Endothelial cell (in vitro differentiated cells): Measurements from ENCODE around the gene POLA2. TPM values are rescaled to one million over a fixed set of nuclear protein-coding genes. Genes with fewer than 3 reads are reported as not detected.

Experiments used
- DNase-seq: peaks from one replicate; pipeline ENCODE4 v3.0.0; 2021; ENCODE audit warnings: low spot score
- H3K27ac Mint-ChIP-seq: one replicate; pipeline ENCODE4 v1.8.0; 2021; ENCODE audit warnings: mixed read lengths, inconsistent platforms; ENCODE audit not compliant: unreplicated experiment
- H3K27me3 Mint-ChIP-seq: one replicate; pipeline ENCODE4 v1.8.0; 2021; ENCODE audit warnings: mild to moderate bottlenecking, moderate library complexity, mixed read lengths, inconsistent platforms; ENCODE audit not compliant: unreplicated experiment
- H3K36me3 Mint-ChIP-seq: one replicate; pipeline ENCODE4 v1.8.0; 2021; ENCODE audit warnings: mild to moderate bottlenecking, low read depth, mixed read lengths, inconsistent platforms; ENCODE audit not compliant: unreplicated experiment
- H3K4me1 Mint-ChIP-seq: one replicate; pipeline ENCODE4 v1.8.0; 2021; ENCODE audit warnings: mild to moderate bottlenecking, mixed read lengths, inconsistent platforms; ENCODE audit not compliant: unreplicated experiment
- H3K4me3 Mint-ChIP-seq: one replicate; pipeline ENCODE4 v1.8.0; 2021; ENCODE audit warnings: mild to moderate bottlenecking, mixed read lengths, inconsistent platforms; ENCODE audit not compliant: unreplicated experiment
- H3K9me3 Mint-ChIP-seq: one replicate; pipeline ENCODE4 v1.8.0; 2021; ENCODE audit warnings: mixed read lengths, inconsistent platforms; ENCODE audit not compliant: unreplicated experiment
- total RNA-seq: library from RNA; stranded (reverse); fragmentation: NEBNext Ultra II Directional; extraction: Animal tissue kit (Norgen Biotek cat#: 25700); gene quantifications from one replicate; pipeline ENCODE4 v1.2.1, GENCODE V29; 2021; ENCODE audit not compliant: unreplicated experiment
- TF ChIP-seq, protein P1 (sequence below): fragments of 200-600 bp; sonication (generic); IDR thresholded peaks from one replicate; pipeline ENCODE4 v1.5.0; 2021; ENCODE audit warnings: antibody characterized with exemption; ENCODE audit not compliant: unreplicated experiment

The POLA2 gene
- total RNA-seq, 1 donor from 2014 or later: 17.9 TPM

- Mint-ChIP-seq H3K4me3 (no peak overlapping the region), H3K4me1 (peaks cover 10% of the 10 kb centered on the region), H3K27me3 (peaks cover 12% of the 10 kb centered on the region)
Observed at GRCh38 chr11:65310215-65310614, 48.5 kb downstream of the POLA2 start.

GRCh38 chr11:65310736-65311135 is 49.0 kb downstream of the POLA2 start:
- Mint-ChIP-seq H3K9me3 (no peaks in the 10 kb centered on the region), H3K27ac (no peak overlapping the region), H3K27me3 (peaks cover 12% of the 10 kb centered on the region), H3K4me3 (no peak overlapping the region), H3K4me1 (peaks cover 10% of the 10 kb centered on the region), H3K36me3 (peaks cover 5% of the 10 kb centered on the region)
- DNase-seq: no peak
- TF ChIP-seq, protein P1, sequence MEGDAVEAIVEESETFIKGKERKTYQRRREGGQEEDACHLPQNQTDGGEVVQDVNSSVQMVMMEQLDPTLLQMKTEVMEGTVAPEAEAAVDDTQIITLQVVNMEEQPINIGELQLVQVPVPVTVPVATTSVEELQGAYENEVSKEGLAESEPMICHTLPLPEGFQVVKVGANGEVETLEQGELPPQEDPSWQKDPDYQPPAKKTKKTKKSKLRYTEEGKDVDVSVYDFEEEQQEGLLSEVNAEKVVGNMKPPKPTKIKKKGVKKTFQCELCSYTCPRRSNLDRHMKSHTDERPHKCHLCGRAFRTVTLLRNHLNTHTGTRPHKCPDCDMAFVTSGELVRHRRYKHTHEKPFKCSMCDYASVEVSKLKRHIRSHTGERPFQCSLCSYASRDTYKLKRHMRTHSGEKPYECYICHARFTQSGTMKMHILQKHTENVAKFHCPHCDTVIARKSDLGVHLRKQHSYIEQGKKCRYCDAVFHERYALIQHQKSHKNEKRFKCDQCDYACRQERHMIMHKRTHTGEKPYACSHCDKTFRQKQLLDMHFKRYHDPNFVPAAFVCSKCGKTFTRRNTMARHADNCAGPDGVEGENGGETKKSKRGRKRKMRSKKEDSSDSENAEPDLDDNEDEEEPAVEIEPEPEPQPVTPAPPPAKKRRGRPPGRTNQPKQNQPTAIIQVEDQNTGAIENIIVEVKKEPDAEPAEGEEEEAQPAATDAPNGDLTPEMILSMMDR: no peak

More at GRCh38 chr11:65310215-65310614, 48.5 kb downstream of the POLA2 start:
- Mint-ChIP-seq H3K27ac (no peak overlapping the region), H3K9me3 (no peaks in the 10 kb centered on the region), H3K36me3 (peaks cover 5% of the 10 kb centered on the region)
- TF ChIP-seq, protein P1: no peak
- DNase-seq: no peak

- H3K27me3 Mint-ChIP-seq: peaks cover 17% of the 10 kb centered on the region
- no peaks in the 10 kb centered on the region for H3K9me3 Mint-ChIP-seq
- no peak overlapping the region for H3K27ac Mint-ChIP-seq
- no peak overlapping the region for H3K4me3 Mint-ChIP-seq
- no peak for DNase-seq
- H3K36me3 Mint-ChIP-seq: peaks cover 5% of the 10 kb centered on the region
- peaks cover 15% of the 10 kb centered on the region for H3K4me1 Mint-ChIP-seq
- TF ChIP-seq, protein P1: no peak
Observed at GRCh38 chr11:65311170-65311678, 49.5 kb downstream of the POLA2 start.

DNA sequence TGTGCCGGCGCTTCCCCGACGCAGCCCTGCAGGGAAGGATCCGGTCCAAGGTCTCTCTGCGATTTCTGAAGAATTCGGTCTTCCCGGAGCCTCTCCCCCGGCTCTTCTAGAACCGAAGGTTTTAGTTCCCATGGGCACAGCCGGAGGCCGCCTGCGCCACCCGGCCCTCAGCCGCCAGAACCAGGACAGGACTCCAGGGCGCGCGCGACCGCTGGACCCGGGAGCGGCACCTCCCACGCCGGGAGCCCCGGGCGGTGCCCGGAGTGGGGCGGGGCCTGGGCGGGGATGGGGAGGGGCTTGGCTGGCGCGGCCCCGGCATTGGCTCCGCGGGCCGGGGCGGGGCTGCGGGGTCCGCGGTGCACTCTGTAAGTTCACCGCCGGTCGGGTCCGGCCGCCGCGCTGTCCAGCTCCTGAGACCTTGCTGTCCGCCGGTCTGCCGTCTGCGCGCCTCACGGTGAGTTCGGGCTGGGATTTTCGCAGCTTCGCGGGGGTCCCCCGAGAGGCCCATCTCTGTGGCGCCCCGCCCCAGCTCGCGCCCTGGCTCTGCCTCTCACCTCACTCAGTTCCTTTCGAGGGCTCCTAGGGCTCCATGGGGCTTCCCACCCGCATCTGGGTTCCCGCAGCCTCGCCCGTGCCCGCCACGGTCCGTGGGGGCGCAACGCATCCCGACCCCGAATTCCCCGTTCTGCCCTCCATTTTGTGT is 52.9 kb downstream of the POLA2 start, which contains the start of gene CDC42EP2:
TSS of gene CDC42EP2 (plus strand) at position 366 of the 703 bp plus-strand sequence. CDS start 6,033 bp downstream, outside the sequence.
- H3K27ac Mint-ChIP-seq: peak within 1 kb of the TSS; percentile 93
- H3K36me3 Mint-ChIP-seq: no peaks in the 10 kb centered on the region
- H3K9me3 Mint-ChIP-seq: no peaks in the 10 kb centered on the region
- peak; percentile 91 for DNase-seq
- TF ChIP-seq, protein P1: no peak
- H3K4me3 Mint-ChIP-seq: peak within 1 kb of the TSS; percentile 93
- peaks cover 31% of the 10 kb centered on the region for H3K4me1 Mint-ChIP-seq
- peaks cover 13% of the 10 kb centered on the region for H3K27me3 Mint-ChIP-seq

- TF ChIP-seq, protein P1: peak; percentile 91
- peaks cover 32% of the 10 kb centered on the region for H3K4me1 Mint-ChIP-seq
- H3K9me3 Mint-ChIP-seq: no peaks in the 10 kb centered on the region
- H3K4me3 Mint-ChIP-seq: peak overlapping the region; percentile 93
- peaks cover 13% of the 10 kb centered on the region for H3K27me3 Mint-ChIP-seq
- peak overlapping the region; percentile 93 for H3K27ac Mint-ChIP-seq
- DNase-seq: peak; percentile 98
- H3K36me3 Mint-ChIP-seq: no peaks in the 10 kb centered on the region
Observed at GRCh38 chr11:65315204-65315865, 53.6 kb downstream of the POLA2 start.
